H1 (cell line): ENCODE results near the gene IGSF9B. TPM values are rescaled to one million over a fixed set of nuclear protein-coding genes. Genes with fewer than 3 reads are reported as not detected.

Experiments
- CTCF ChIA-PET: fragments of 300-600 bp; sonication (Branson Sonifier 250); formaldehyde crosslinking; loops from one replicate; lab custom pipeline; 2021; ENCODE audit not compliant: partially characterized antibody; lab: Charles Lee
- POLR2A ChIA-PET: fragments of 300-600 bp; sonication (Branson Sonifier 250); formaldehyde crosslinking; loops from one replicate; lab custom pipeline; 2021; ENCODE audit warnings: inconsistent platforms; ENCODE audit not compliant: partially characterized antibody; lab: Charles Lee
- DNase-seq, 2 experiments: peaks; one replicate each; pipeline versions ENCODE4 v3.0.0 to v3.0.0-alpha.2; 2010 to 2022; ENCODE audit warnings: low spot score in 2 of 2, low read depth in 1 of 2, mixed read lengths in 1 of 2
- FAIRE-seq: peaks from 2 replicates; lab custom pipeline; 2011; peaks lifted over from hg19 to GRCh38; lab: Jason Lieb, UNC
- H2AFZ ChIP-seq: 2 replicates; pipeline ENCODE4 v1.8.1; 2012; ENCODE audit warnings: low read length, inconsistent platforms
- H2AK5ac ChIP-seq: 2 replicates; pipeline ENCODE4 v1.6.1; 2013; ENCODE audit warnings: low read depth, low read length
- H2BK120ac ChIP-seq: replicated peaks from 2 replicates; pipeline ENCODE3; 2013; ENCODE audit warnings: low read depth, low read length, inconsistent platforms
- H2BK12ac ChIP-seq: 2 replicates; pipeline ENCODE4 v1.6.1; 2013; ENCODE audit warnings: low read depth, low read length
- H2BK15ac ChIP-seq: 2 replicates; pipeline ENCODE4 v1.6.1; 2013; ENCODE audit warnings: low read length
- H2BK20ac ChIP-seq: 2 replicates; pipeline ENCODE4 v1.6.1; 2013; ENCODE audit warnings: low read length
- H2BK5ac ChIP-seq: 2 replicates; pipeline ENCODE4 v1.6.1; 2013; ENCODE audit warnings: low read depth, low read length
- H3K14ac ChIP-seq: 2 replicates; pipeline ENCODE4 v1.6.1; 2013; ENCODE audit warnings: inconsistent platforms; ENCODE audit not compliant: insufficient read length
- H3K18ac ChIP-seq: 2 replicates; pipeline ENCODE4 v1.6.1; 2013; ENCODE audit warnings: low read length; ENCODE audit errors: extremely low read depth
- H3K23ac ChIP-seq: 2 replicates; pipeline ENCODE4 v1.6.1; 2013; ENCODE audit warnings: inconsistent platforms; ENCODE audit not compliant: insufficient read length
- H3K23me2 ChIP-seq: 2 replicates; pipeline ENCODE4 v1.6.1; 2013; ENCODE audit warnings: low read depth, low read length
- H3K27ac ChIP-seq: 2 replicates; pipeline ENCODE4 v1.6.1; 2011; ENCODE audit warnings: low read depth, low read length, inconsistent platforms
- H3K27me3 ChIP-seq, 4 experiments: replicated peaks in 1 of 4; 1 replicate in 1 of 4; 2 replicates in 3 of 4; pipeline versions ENCODE4 v1.6.1 to v1.8.1; 2011 to 2013; ENCODE audit warnings: low read length in 3 of 4, mild to moderate bottlenecking in 3 of 4, inconsistent platforms in 2 of 4, mixed read lengths in 2 of 4, moderate library complexity in 1 of 4; ENCODE audit not compliant: control insufficient read depth in 3 of 4, insufficient read depth in 3 of 4; ENCODE audit errors: extremely low read depth in 1 of 4
- H3K36me3 ChIP-seq, 4 experiments: 2 replicates each; pipeline versions ENCODE4 v1.6.1 to v1.8.1; 2011 to 2013; ENCODE audit warnings: mild to moderate bottlenecking in 4 of 4, low read length in 3 of 4, moderate library complexity in 2 of 4, control low read depth in 1 of 4, inconsistent platforms in 1 of 4; ENCODE audit not compliant: insufficient read depth in 4 of 4, control insufficient read depth in 2 of 4
- H3K4ac ChIP-seq: replicated peaks from 2 replicates; pipeline ENCODE3; 2013; ENCODE audit warnings: low read length, low read depth, mixed read lengths, inconsistent platforms; ENCODE audit not compliant: insufficient read length
- H3K4me1 ChIP-seq, 4 experiments: replicated peaks in 1 of 4; 1 replicate in 1 of 4; 2 replicates in 3 of 4; pipeline versions ENCODE4 v1.6.1 to v1.8.1; 2011 to 2013; ENCODE audit warnings: low read length in 3 of 4, inconsistent platforms in 2 of 4, mixed read lengths in 1 of 4; ENCODE audit not compliant: insufficient read depth in 4 of 4, control insufficient read depth in 3 of 4
- H3K4me2 ChIP-seq, 2 experiments: 2 replicates each; pipeline versions ENCODE4 v1.6.1 to v1.8.1; 2011 to 2013; ENCODE audit warnings: low read depth in 2 of 2, low read length in 2 of 2, control low read depth in 1 of 2, inconsistent platforms in 1 of 2, mild to moderate bottlenecking in 1 of 2; ENCODE audit not compliant: insufficient read depth in 1 of 2
- H3K4me3 ChIP-seq, 4 experiments: fragments of 200-600, 300-600 bp in 1 of 4; sonication (generic), shearing (Covaris generic), sonication (Bioruptor Twin) in 1 of 4; 2 replicates each; pipeline versions ENCODE4 v1.5.1 to v1.8.1; 2011 to 2016; ENCODE audit warnings: low read length in 4 of 4, low read depth in 3 of 4, control low read depth in 2 of 4, inconsistent platforms in 2 of 4, mild to moderate bottlenecking in 2 of 4, mixed read lengths in 1 of 4, moderate library complexity in 1 of 4; ENCODE audit not compliant: insufficient read depth in 2 of 4; ENCODE audit errors: extremely low read depth in 1 of 4
- H3K56ac ChIP-seq: replicated peaks from 2 replicates; pipeline ENCODE3; 2013; ENCODE audit warnings: low read depth, mild to moderate bottlenecking, mixed read lengths, low read length, inconsistent platforms; ENCODE audit not compliant: insufficient read length
- H3K79me1 ChIP-seq: 2 replicates; pipeline ENCODE4 v1.6.1; 2013; ENCODE audit warnings: low read depth, low read length, control low read depth
- H3K79me2 ChIP-seq, 2 experiments: 2 replicates each; pipeline versions ENCODE4 v1.6.1 to v1.8.1; 2012 to 2013; ENCODE audit warnings: low read length in 2 of 2, mild to moderate bottlenecking in 2 of 2, inconsistent platforms in 1 of 2; ENCODE audit not compliant: insufficient read depth in 2 of 2, control insufficient read depth in 1 of 2
- H3K9ac ChIP-seq, 4 experiments: replicated peaks in 1 of 4; 1 replicate in 1 of 4; 2 replicates in 3 of 4; pipeline versions ENCODE4 v1.6.1 to v1.8.1; 2011 to 2013; ENCODE audit warnings: low read depth in 3 of 4, low read length in 3 of 4, control low read depth in 2 of 4, mild to moderate bottlenecking in 2 of 4, moderate library complexity in 2 of 4, inconsistent platforms in 1 of 4; ENCODE audit errors: extremely low read depth in 1 of 4
- H3K9me3 ChIP-seq, 2 experiments: 2 replicates each; pipeline versions ENCODE4 v1.6.1 to v1.8.1; 2012 to 2013; ENCODE audit warnings: mild to moderate bottlenecking in 2 of 2, moderate library complexity in 2 of 2, control low read depth in 1 of 2, inconsistent platforms in 1 of 2, low read depth in 1 of 2, low read length in 1 of 2, mixed read lengths in 1 of 2; ENCODE audit not compliant: insufficient read depth in 2 of 2
- H4K20me1 ChIP-seq, 2 experiments: replicated peaks in 1 of 2; 2 replicates each; pipeline versions ENCODE3 to v1.8.1; 2011 to 2013; ENCODE audit warnings: inconsistent platforms in 2 of 2, low read length in 2 of 2, mild to moderate bottlenecking in 1 of 2; ENCODE audit not compliant: insufficient read depth in 2 of 2, control insufficient read depth in 1 of 2
- H4K5ac ChIP-seq: 2 replicates; pipeline ENCODE4 v1.6.1; 2013; ENCODE audit warnings: low read length, low read depth, mixed read lengths, inconsistent platforms; ENCODE audit not compliant: insufficient read length
- H4K8ac ChIP-seq: 2 replicates; pipeline ENCODE4 v1.8.0; 2013; ENCODE audit warnings: mild to moderate bottlenecking, moderate library complexity, low read length, inconsistent platforms; ENCODE audit not compliant: insufficient read depth; ENCODE audit errors: extremely low read depth
- H4K91ac ChIP-seq: replicated peaks from 2 replicates; pipeline ENCODE3; 2013; ENCODE audit warnings: low read length, mixed read lengths, inconsistent platforms; ENCODE audit not compliant: insufficient read length
- BACH1 ChIP-seq: IDR thresholded peaks from 2 replicates; pipeline ENCODE4 v1.6.1; 2012; ENCODE audit warnings: low read length, improper control_type of control experiment
- CBX8 ChIP-seq: fragments of 300-800, 300-1000 bp; sonication (generic); IDR thresholded peaks from 2 replicates; pipeline ENCODE4 v1.7.1; 2016; ENCODE audit warnings: low read depth, low read length, borderline replicate concordance
- CREB1 ChIP-seq: IDR thresholded peaks from 2 replicates; pipeline ENCODE4 v1.6.1; 2012; ENCODE audit warnings: inconsistent platforms
- EGR1 ChIP-seq: IDR thresholded peaks from 2 replicates; pipeline ENCODE4 v1.6.1; 2011; ENCODE audit warnings: low read depth, low read length, borderline replicate concordance
- FOSL1 ChIP-seq: IDR thresholded peaks from 2 replicates; pipeline ENCODE4 v1.6.1; 2011; ENCODE audit warnings: mild to moderate bottlenecking, low read depth, low read length, moderate library complexity; ENCODE audit not compliant: insufficient read depth
- HDAC2 ChIP-seq, 2 experiments: fragments of 300-600 bp in 1 of 2; sonication (generic) in 1 of 2; IDR thresholded peaks; 2 replicates each; pipeline ENCODE4 v1.6.1; 2011 to 2012; ENCODE audit warnings: low read depth in 2 of 2, low read length in 2 of 2, mild to moderate bottlenecking in 2 of 2, moderate library complexity in 2 of 2, borderline replicate concordance in 1 of 2, inconsistent platforms in 1 of 2
- JUN ChIP-seq: IDR thresholded peaks from 2 replicates; pipeline ENCODE4 v1.6.1; 2011; ENCODE audit warnings: low read depth, mild to moderate bottlenecking, improper control_type of control experiment, low read length
- KDM1A ChIP-seq: fragments of 200-600, 300-600 bp; sonication (generic); IDR thresholded peaks from 2 replicates; pipeline ENCODE4 v1.7.1; 2016; ENCODE audit warnings: mild to moderate bottlenecking, low read length, borderline replicate concordance
- MAFK ChIP-seq: IDR thresholded peaks from 2 replicates; pipeline ENCODE4 v1.6.1; 2012; ENCODE audit warnings: low read depth, mild to moderate bottlenecking, improper control_type of control experiment, low read length
- RFX5 ChIP-seq: IDR thresholded peaks from 2 replicates; pipeline ENCODE4 v1.6.1; 2011; ENCODE audit warnings: low read depth, low read length, improper control_type of control experiment, borderline replicate concordance
- RNF2 ChIP-seq: fragments of 200-900, 300-1000 bp; sonication (generic); IDR thresholded peaks from 2 replicates; pipeline ENCODE4 v1.7.1; 2016; ENCODE audit warnings: borderline replicate concordance, low read depth, mild to moderate bottlenecking, antibody characterized with exemption, low read length; ENCODE audit not compliant: poor library complexity, severe bottlenecking; ENCODE audit errors: missing control alignments
- RXRA ChIP-seq: IDR thresholded peaks from 2 replicates; pipeline ENCODE4 v1.6.1; 2011; ENCODE audit warnings: low read depth, mild to moderate bottlenecking, low read length, moderate library complexity; ENCODE audit not compliant: insufficient read depth
- SP2 ChIP-seq: IDR thresholded peaks from 2 replicates; pipeline ENCODE4 v1.6.1; 2012; ENCODE audit warnings: mild to moderate bottlenecking, low read length, inconsistent platforms
- TAF7 ChIP-seq: optimal IDR thresholded peaks from 2 replicates; pipeline ENCODE3; 2011; ENCODE audit warnings: low read depth, mild to moderate bottlenecking, inconsistent platforms, low read length, moderate library complexity, borderline replicate concordance
- WGBS, 2 experiments: shearing (Covaris generic) in 1 of 2; methylation state at CpG; one replicate each; pipeline versions ENCODE4 v1.1.6 to v1.1.7; 2013 to 2015; ENCODE audit warnings: low lambda C conversion rate in 2 of 2, mixed read lengths in 2 of 2, inconsistent platforms in 1 of 2, low coverage in 1 of 2, missing lambda C conversion rate in 1 of 2; ENCODE audit not compliant: insufficient replicate concordance in 2 of 2, insufficient coverage in 1 of 2, insufficient read length in 1 of 2; ENCODE audit errors: extremely low coverage in 1 of 2, missing lambda C conversion rate in 1 of 2; 5-methylcytosine and 5-hydroxymethylcytosine counted together
- polyA plus RNA-seq, 7 experiments: library from polyadenylated mRNA; depleted of rRNA in 3 of 7; stranded (reverse) in 5 of 7; unstranded in 2 of 7; fragments of >200 nt in 5 of 7; fragments of 200-250 nt in 2 of 7; gene quantifications; 1 replicate in 5 of 7; 2 replicates in 1 of 7; 4 replicates in 1 of 7; pipeline versions ENCODE4 v1.2.1 to v1.2.3, GENCODE V29; 2011 to 2013; ENCODE audit warnings: missing spikeins in 2 of 7, mixed read lengths in 2 of 7
- total RNA-seq: library from RNA; stranded (reverse); fragmentation: NEBNext Ultra II Directional; extraction: Animal tissue kit (Norgen Biotek cat#: 25700); gene quantifications from 2 replicates; pipeline ENCODE4 v1.2.1, GENCODE V29; 2021

Gene IGSF9B
- total and polyA plus RNA-seq, 2 of the 8 experiments (the other 6 are each of a cell fraction or from before 2014, with no cell fraction given) = 16.5 to 49.2 TPM

GRCh38 chr11:134001596-134001995 is 44.8 kb upstream of the IGSF9B start:
- Histone ChIP-seq H3K14ac (no peak overlapping the region), H3K4me3 (no peak overlapping the region), H4K5ac (no peak overlapping the region), H3K4ac (no peak overlapping the region), H2BK20ac (no peak overlapping the region), H3K4me2 (no peak overlapping the region), H2BK120ac (no peak overlapping the region), H3K18ac (no peak overlapping the region), H3K4me1 (no peaks in the 10 kb centered on the region), H3K27ac (no peak overlapping the region), H3K56ac (no peak overlapping the region), H2BK5ac (no peak overlapping the region), H3K23me2 (no peaks in the 10 kb centered on the region), H4K8ac (no peak overlapping the region), H3K9me3 (no peaks in the 10 kb centered on the region; a peak in 1 of 4 replicates), H2AFZ (no peak overlapping the region), H3K23ac (no peak overlapping the region), H3K9ac (no peak overlapping the region), H3K79me2 (no peaks in the 10 kb centered on the region), H4K91ac (no peak overlapping the region), H3K36me3 (no peaks in the 10 kb centered on the region), H4K20me1 (no peaks in the 10 kb centered on the region), H3K79me1 (no peaks in the 10 kb centered on the region), H3K27me3 (no peaks in the 10 kb centered on the region), H2AK5ac (no peak overlapping the region), H2BK15ac (no peak overlapping the region), H2BK12ac (no peak overlapping the region)
- ChIA-PET POLR2A (interaction anchor here (1.1 kb wide), 1 partner anchor 78 kb away, joined by 4 read pairs; no protein-coding TSS in a partner anchor), CTCF (interaction anchor here (0.6 to 2.9 kb wide), 3 partner anchors 15 to 172 kb away, joined by 3 to 13 read pairs (median 7); no protein-coding TSS in a partner anchor)
- WGBS, 2 experiments = 87% methylated on average over 6 of the region's 6 CpGs; no CpG with 5 or more reads in 1 of the 2 experiments
- DNase-seq (no peak), FAIRE-seq (no peak)
- TF ChIP-seq RFX5 (no peak), EGR1 (no peak), SP2 (no peak), RNF2 (no peak), BACH1 (no peak), TAF7 (no peak), FOSL1 (no peak), JUN (no peak), CREB1 (no peak), MAFK (no peak), HDAC2 (IDR thresholded peaks at IDR 0.05; ENCODE audit: borderline replicate concordance in 1 of 2, low read depth in 2 of 2, low read length in 2 of 2) (no peak), CBX8 (no peak), KDM1A (no peak), RXRA (no peak)
